PFSK-1 (cell line): Measurements from ENCODE around the gene TREX2.

Source experiments
- POLR2AphosphoS5 ChIP-seq: IDR thresholded peaks from 2 replicates; pipeline ENCODE4 v1.6.1; 2012; ENCODE audit warnings: low read depth, mild to moderate bottlenecking, control low read depth, low read length, moderate library complexity
- REST ChIP-seq, 2 experiments: IDR thresholded peaks; 2 replicates each; pipeline versions ENCODE4 v1.6.1 to v1.8.0; 2011 to 2012; ENCODE audit warnings: low read depth in 2 of 2, low read length in 2 of 2, control low read depth in 1 of 2, inconsistent platforms in 1 of 2, mild to moderate bottlenecking in 1 of 2, moderate library complexity in 1 of 2; ENCODE audit not compliant: insufficient read depth in 1 of 2
- TAF1 ChIP-seq: IDR thresholded peaks from 2 replicates; pipeline ENCODE4 v1.6.1; 2012; ENCODE audit warnings: low read length, control low read depth, borderline replicate concordance; ENCODE audit not compliant: insufficient read depth

- no peak for TF ChIP-seq POLR2AphosphoS5
- TF ChIP-seq TAF1 = no peak
- TF ChIP-seq REST (IDR thresholded peaks at IDR 0.05; ENCODE audit: insufficient read depth in 1 of 2, low read depth in 2 of 2, low read length in 2 of 2) = no peak
These were observed 730 bp upstream of the TREX2 start for GRCh38 chrX:153446636-153446936.
